K562 (cell line): ENCODE measurements around the gene TSGA10. TPM values are rescaled to one million over a fixed set of nuclear protein-coding genes. Genes with fewer than 3 reads are reported as not detected.

Source experiments
- CHD2 ChIP-seq: IDR thresholded peaks from 2 replicates; pipeline ENCODE4 v1.6.1; 2011; ENCODE audit warnings: low read depth, low read length
- HDGF ChIP-seq: fragments of 450-650 bp; IDR thresholded peaks from 2 replicates; pipeline ENCODE4 v1.6.1; 2016
- HMG20B ChIP-seq: fragments of 250-450 bp; sonication (Bioruptor Pico); IDR thresholded peaks from 2 replicates; pipeline ENCODE4 v1.5.0; 2021; ENCODE audit warnings: mild to moderate bottlenecking
- LCOR ChIP-seq: sonication (generic); formaldehyde crosslinking; IDR thresholded peaks from 2 replicates; pipeline ENCODE4 v1.8.0; 2022; ENCODE audit warnings: mild to moderate bottlenecking, missing genetic modification reagents
- RHOXF2B ChIP-seq: fragments of 250-450 bp; sonication (Bioruptor Pico); conservative IDR thresholded peaks from 2 replicates; pipeline ENCODE4 v1.5.1; 2021
- TAF15 ChIP-seq: fragments of 200-400 bp; formaldehyde crosslinking; IDR thresholded peaks from 2 replicates; pipeline ENCODE4 v1.6.1; 2017; ENCODE audit warnings: mild to moderate bottlenecking, low read depth, low read length, moderate library complexity
- TCF7 ChIP-seq: sonication (generic); IDR thresholded peaks from 2 replicates; pipeline ENCODE4 v1.6.1; 2016; ENCODE audit warnings: antibody characterized with exemption, borderline replicate concordance
- TEAD4 ChIP-seq, 2 experiments: sonication (generic) in 1 of 2; formaldehyde crosslinking in 1 of 2; IDR thresholded peaks; 2 replicates each; pipeline versions ENCODE4 v1.6.1 to v1.8.0; 2012 to 2022; ENCODE audit warnings: borderline replicate concordance in 1 of 2, inconsistent platforms in 1 of 2, low read length in 1 of 2, mild to moderate bottlenecking in 1 of 2, missing genetic modification reagents in 1 of 2
- ZNF431 ChIP-seq: sonication (generic); formaldehyde crosslinking; IDR thresholded peaks from 2 replicates; pipeline ENCODE4 v1.8.0; 2022; ENCODE audit warnings: mild to moderate bottlenecking, missing genetic modification reagents
- polyA plus RNA-seq, 8 experiments: library from polyadenylated mRNA; depleted of rRNA in 4 of 8; stranded (reverse) in 5 of 8; unstranded in 3 of 8; fragments of >200 nt; fragmentation: Nextera tagmentation in 2 of 8; fragmentation: Illumina TruSeq in 1 of 8; extraction: Ambion mirVana in 2 of 8; extraction: Trizol in 1 of 8; gene quantifications; 2 replicates each; pipeline versions ENCODE4 v1.2.1 to v1.2.3, GENCODE V29; 2011 to 2014; ENCODE audit warnings: inconsistent platforms in 1 of 8, missing spikeins in 1 of 8
- total RNA-seq, 7 experiments: library from RNA; depleted of rRNA in 6 of 7; stranded (reverse); fragments of >200 nt in 6 of 7; fragmentation: Illumina TruSeq in 2 of 7; extraction: Trizol in 2 of 7; gene quantifications; 2 replicates each; pipeline versions ENCODE4 v1.2.1 to v1.2.3, GENCODE V29; 2011 to 2021; ENCODE audit warnings: low replicate concordance in 1 of 7
- TF ChIP-seq, protein P1 (sequence below): fragments of 450-650 bp; formaldehyde crosslinking; IDR thresholded peaks from 2 replicates; pipeline ENCODE4 v1.4.0; 2022; ENCODE audit warnings: mild to moderate bottlenecking, moderate library complexity
- TF ChIP-seq, protein P2 (sequence below): fragments of 450-650 bp; IDR thresholded peaks from 2 replicates; pipeline ENCODE4 v1.6.1; 2016; ENCODE audit warnings: mild to moderate bottlenecking, moderate library complexity
- TF ChIP-seq, protein P3 (sequence below): fragments of 250-450 bp; sonication (Bioruptor Pico); IDR thresholded peaks from 2 replicates; pipeline ENCODE4 v1.8.0; 2021; ENCODE audit warnings: borderline replicate concordance, mild to moderate bottlenecking, moderate library complexity; ENCODE audit not compliant: poor library complexity, severe bottlenecking
- TF ChIP-seq, protein P4 (sequence below): IDR thresholded peaks from 2 replicates; pipeline ENCODE4 v1.6.1; 2011; ENCODE audit not compliant: insufficient read length; ENCODE audit errors: extremely low read depth

TSGA10 gene
- total and polyA plus RNA-seq, 9 of the 15 experiments (the other 6 are each of a cell fraction or from before 2014, with no cell fraction given) = 2.1 to 11.3 (median 3.2) TPM

DNA sequence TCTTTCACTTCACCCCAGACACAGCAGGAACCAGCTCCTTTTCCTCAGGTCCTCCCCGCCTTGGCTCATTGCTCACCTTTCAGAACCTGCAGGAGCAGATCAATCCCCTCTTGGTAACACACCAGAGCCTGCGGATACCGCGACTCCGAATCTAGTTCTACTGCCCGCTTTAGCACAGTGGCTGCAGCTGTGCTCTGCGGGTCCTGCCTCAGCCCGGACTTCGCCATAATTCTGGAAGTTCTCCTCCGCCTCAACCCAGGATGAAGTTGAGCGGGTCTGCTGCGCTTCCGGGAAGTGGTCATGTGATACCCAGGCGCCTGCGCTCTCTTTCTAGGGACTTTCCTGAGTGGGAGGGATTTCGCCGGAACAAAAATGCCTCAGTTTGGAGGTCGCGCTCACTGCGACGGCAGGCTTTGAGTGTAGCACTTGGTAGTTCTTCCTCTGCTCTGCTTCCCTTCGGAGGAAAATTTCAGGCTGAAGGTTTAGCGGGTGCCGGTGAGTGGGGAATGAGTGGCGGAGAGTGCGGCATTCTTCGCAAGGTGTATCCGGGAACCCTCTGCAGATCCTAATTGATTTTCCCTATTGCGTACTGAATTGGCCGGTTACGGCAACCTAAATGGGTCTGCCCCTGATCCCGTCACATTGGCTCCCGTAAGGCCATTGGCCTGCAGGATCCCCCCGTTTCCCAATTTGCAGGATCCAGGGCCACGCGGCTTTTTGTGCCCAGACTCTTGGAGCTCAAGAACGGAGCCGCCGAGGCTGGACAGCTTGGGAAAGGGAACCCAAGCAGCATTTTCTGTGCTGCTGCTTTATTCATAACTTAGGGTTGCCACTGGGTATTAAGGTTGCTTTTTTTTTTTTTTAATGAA lies 26.2 kb upstream of the TSGA10 start, which contains the start of the genes MITD1 and MRPL30 (continued):
- TF ChIP-seq TAF15 = no peak
- TF ChIP-seq, protein P1, sequence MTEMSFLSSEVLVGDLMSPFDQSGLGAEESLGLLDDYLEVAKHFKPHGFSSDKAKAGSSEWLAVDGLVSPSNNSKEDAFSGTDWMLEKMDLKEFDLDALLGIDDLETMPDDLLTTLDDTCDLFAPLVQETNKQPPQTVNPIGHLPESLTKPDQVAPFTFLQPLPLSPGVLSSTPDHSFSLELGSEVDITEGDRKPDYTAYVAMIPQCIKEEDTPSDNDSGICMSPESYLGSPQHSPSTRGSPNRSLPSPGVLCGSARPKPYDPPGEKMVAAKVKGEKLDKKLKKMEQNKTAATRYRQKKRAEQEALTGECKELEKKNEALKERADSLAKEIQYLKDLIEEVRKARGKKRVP (CRISPR knock-in tag) = no peak
- no peak for TF ChIP-seq HMG20B (CRISPR knock-in tag)
- TF ChIP-seq, protein P2, sequence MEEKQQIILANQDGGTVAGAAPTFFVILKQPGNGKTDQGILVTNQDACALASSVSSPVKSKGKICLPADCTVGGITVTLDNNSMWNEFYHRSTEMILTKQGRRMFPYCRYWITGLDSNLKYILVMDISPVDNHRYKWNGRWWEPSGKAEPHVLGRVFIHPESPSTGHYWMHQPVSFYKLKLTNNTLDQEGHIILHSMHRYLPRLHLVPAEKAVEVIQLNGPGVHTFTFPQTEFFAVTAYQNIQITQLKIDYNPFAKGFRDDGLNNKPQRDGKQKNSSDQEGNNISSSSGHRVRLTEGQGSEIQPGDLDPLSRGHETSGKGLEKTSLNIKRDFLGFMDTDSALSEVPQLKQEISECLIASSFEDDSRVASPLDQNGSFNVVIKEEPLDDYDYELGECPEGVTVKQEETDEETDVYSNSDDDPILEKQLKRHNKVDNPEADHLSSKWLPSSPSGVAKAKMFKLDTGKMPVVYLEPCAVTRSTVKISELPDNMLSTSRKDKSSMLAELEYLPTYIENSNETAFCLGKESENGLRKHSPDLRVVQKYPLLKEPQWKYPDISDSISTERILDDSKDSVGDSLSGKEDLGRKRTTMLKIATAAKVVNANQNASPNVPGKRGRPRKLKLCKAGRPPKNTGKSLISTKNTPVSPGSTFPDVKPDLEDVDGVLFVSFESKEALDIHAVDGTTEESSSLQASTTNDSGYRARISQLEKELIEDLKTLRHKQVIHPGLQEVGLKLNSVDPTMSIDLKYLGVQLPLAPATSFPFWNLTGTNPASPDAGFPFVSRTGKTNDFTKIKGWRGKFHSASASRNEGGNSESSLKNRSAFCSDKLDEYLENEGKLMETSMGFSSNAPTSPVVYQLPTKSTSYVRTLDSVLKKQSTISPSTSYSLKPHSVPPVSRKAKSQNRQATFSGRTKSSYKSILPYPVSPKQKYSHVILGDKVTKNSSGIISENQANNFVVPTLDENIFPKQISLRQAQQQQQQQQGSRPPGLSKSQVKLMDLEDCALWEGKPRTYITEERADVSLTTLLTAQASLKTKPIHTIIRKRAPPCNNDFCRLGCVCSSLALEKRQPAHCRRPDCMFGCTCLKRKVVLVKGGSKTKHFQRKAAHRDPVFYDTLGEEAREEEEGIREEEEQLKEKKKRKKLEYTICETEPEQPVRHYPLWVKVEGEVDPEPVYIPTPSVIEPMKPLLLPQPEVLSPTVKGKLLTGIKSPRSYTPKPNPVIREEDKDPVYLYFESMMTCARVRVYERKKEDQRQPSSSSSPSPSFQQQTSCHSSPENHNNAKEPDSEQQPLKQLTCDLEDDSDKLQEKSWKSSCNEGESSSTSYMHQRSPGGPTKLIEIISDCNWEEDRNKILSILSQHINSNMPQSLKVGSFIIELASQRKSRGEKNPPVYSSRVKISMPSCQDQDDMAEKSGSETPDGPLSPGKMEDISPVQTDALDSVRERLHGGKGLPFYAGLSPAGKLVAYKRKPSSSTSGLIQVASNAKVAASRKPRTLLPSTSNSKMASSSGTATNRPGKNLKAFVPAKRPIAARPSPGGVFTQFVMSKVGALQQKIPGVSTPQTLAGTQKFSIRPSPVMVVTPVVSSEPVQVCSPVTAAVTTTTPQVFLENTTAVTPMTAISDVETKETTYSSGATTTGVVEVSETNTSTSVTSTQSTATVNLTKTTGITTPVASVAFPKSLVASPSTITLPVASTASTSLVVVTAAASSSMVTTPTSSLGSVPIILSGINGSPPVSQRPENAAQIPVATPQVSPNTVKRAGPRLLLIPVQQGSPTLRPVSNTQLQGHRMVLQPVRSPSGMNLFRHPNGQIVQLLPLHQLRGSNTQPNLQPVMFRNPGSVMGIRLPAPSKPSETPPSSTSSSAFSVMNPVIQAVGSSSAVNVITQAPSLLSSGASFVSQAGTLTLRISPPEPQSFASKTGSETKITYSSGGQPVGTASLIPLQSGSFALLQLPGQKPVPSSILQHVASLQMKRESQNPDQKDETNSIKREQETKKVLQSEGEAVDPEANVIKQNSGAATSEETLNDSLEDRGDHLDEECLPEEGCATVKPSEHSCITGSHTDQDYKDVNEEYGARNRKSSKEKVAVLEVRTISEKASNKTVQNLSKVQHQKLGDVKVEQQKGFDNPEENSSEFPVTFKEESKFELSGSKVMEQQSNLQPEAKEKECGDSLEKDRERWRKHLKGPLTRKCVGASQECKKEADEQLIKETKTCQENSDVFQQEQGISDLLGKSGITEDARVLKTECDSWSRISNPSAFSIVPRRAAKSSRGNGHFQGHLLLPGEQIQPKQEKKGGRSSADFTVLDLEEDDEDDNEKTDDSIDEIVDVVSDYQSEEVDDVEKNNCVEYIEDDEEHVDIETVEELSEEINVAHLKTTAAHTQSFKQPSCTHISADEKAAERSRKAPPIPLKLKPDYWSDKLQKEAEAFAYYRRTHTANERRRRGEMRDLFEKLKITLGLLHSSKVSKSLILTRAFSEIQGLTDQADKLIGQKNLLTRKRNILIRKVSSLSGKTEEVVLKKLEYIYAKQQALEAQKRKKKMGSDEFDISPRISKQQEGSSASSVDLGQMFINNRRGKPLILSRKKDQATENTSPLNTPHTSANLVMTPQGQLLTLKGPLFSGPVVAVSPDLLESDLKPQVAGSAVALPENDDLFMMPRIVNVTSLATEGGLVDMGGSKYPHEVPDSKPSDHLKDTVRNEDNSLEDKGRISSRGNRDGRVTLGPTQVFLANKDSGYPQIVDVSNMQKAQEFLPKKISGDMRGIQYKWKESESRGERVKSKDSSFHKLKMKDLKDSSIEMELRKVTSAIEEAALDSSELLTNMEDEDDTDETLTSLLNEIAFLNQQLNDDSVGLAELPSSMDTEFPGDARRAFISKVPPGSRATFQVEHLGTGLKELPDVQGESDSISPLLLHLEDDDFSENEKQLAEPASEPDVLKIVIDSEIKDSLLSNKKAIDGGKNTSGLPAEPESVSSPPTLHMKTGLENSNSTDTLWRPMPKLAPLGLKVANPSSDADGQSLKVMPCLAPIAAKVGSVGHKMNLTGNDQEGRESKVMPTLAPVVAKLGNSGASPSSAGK = peak; percentile 40; the same call in 1 of the 2 replicates
- TF ChIP-seq, protein P3, sequence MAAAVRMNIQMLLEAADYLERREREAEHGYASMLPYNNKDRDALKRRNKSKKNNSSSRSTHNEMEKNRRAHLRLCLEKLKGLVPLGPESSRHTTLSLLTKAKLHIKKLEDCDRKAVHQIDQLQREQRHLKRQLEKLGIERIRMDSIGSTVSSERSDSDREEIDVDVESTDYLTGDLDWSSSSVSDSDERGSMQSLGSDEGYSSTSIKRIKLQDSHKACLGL (CRISPR knock-in tag) = no peak
- no peak for TF ChIP-seq CHD2
- TF ChIP-seq RHOXF2B (CRISPR knock-in tag) = no peak
- peak; percentile 66 for TF ChIP-seq TEAD4 (IDR thresholded peaks at IDR 0.05; ENCODE audit: low read length)
- TF ChIP-seq TEAD4 (CRISPR knock-in tag; IDR thresholded peaks at IDR 0.05; ENCODE audit: borderline replicate concordance) = no peak
- TF ChIP-seq, protein P4, sequence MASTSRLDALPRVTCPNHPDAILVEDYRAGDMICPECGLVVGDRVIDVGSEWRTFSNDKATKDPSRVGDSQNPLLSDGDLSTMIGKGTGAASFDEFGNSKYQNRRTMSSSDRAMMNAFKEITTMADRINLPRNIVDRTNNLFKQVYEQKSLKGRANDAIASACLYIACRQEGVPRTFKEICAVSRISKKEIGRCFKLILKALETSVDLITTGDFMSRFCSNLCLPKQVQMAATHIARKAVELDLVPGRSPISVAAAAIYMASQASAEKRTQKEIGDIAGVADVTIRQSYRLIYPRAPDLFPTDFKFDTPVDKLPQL = peak; percentile 73
- TF ChIP-seq HDGF = no peak
- TF ChIP-seq TCF7 = peak; percentile 81; the same call in 1 of the 2 replicates
- peak; percentile 41; the same call in 1 of the 2 replicates for TF ChIP-seq LCOR (CRISPR knock-in tag)
- no peak for TF ChIP-seq ZNF431 (CRISPR knock-in tag)
